Cerebellar nuclear complex (tissue), 1 donor: ENCODE results near the gene RHEB.

ENCODE experiments used
- DNase-seq, 2 experiments: peaks; one replicate each; lab custom pipeline; 2025; lab: John Stamatoyannopoulos, UW

The RHEB gene

GRCh38 chr7:151448261-151449252 is 71.1 kb downstream of the RHEB start:
- DNase-seq = no peak

GRCh38 chr7:151447901-151448260 is 71.8 kb downstream of the RHEB start:
- no peak for DNase-seq

- no peak for DNase-seq
These were observed 72.4 kb downstream of the RHEB start for GRCh38 chr7:151447312-151447711.

- no peak for DNase-seq
These were observed 73.3 kb downstream of the RHEB start for GRCh38 chr7:151446412-151446811.

GRCh38 chr7:151444632-151445031 is 75.1 kb downstream of the RHEB start:
- DNase-seq = no peak

GRCh38 chr7:151442776-151443496 is 76.8 kb downstream of the RHEB start:
- DNase-seq = no peak

GRCh38 chr7:151440799-151441445 is 78.8 kb downstream of the RHEB start:
- DNase-seq = no peak

GRCh38 chr7:151439855-151440798 is 79.6 kb downstream of the RHEB start, which contains the start of gene CRYGN:
Gene CRYGN (minus strand): TSS chr7:151440141. CDS start chr7:151439917, 224 bp downstream.
- no peak for DNase-seq

- no peak for DNase-seq
These were observed 80.7 kb downstream of the RHEB start for GRCh38 chr7:151438864-151439601.

GRCh38 chr7:151437866-151438516 is 81.7 kb downstream of the RHEB start:
- DNase-seq = no peak

GRCh38 chr7:151437159-151437553 is 82.5 kb downstream of the RHEB start:
- no peak for DNase-seq

GRCh38 chr7:151436446-151437158 is 83.1 kb downstream of the RHEB start:
- DNase-seq = no peak

GRCh38 chr7:151435971-151436370 is 83.7 kb downstream of the RHEB start:
- DNase-seq = no peak

GRCh38 chr7:151435103-151435916 is 84.4 kb downstream of the RHEB start:
- no peak for DNase-seq

- DNase-seq = no peak
These were observed 85.1 kb downstream of the RHEB start for GRCh38 chr7:151434549-151434948.

- DNase-seq = no peak
These were observed 85.8 kb downstream of the RHEB start for GRCh38 chr7:151433721-151434400.

GRCh38 chr7:151432658-151433521 is 86.8 kb downstream of the RHEB start:
- DNase-seq = no peak
